ENCODE data around the gene DHX32. TPM values are rescaled to one million over a fixed set of nuclear protein-coding genes. Genes with fewer than 3 reads are reported as not detected.

The DHX32 gene
- polyA plus RNA-seq, 4 donors: 22.8 to 27.7 (median 26.4) TPM

GRCh38 chr10:125850766-125851731 is 30.0 kb downstream of the DHX32 start:
- DNase-seq (ENCODE audit: low read depth in 4 of 4, low spot score in 3 of 4): no peak

- no peak for DNase-seq (ENCODE audit: low read depth in 4 of 4, low spot score in 3 of 4)
Measured at GRCh38 chr10:125849448-125849847, 31.6 kb downstream of the DHX32 start.

GRCh38 chr10:125848857-125849256 is 32.2 kb downstream of the DHX32 start:
- DNase-seq (ENCODE audit: low read depth in 4 of 4, low spot score in 3 of 4): no peak

- no peak for DNase-seq (ENCODE audit: low read depth in 4 of 4, low spot score in 3 of 4)
Measured at GRCh38 chr10:125848371-125848770, 32.7 kb downstream of the DHX32 start.

GRCh38 chr10:125846894-125847293 is 34.2 kb downstream of the DHX32 start:
- no peak for DNase-seq (ENCODE audit: low read depth in 4 of 4, low spot score in 3 of 4)

- no peak for DNase-seq (ENCODE audit: low read depth in 4 of 4, low spot score in 3 of 4)
Measured at GRCh38 chr10:125845617-125846016, 35.5 kb downstream of the DHX32 start.

- no peak for DNase-seq (ENCODE audit: low read depth in 4 of 4, low spot score in 3 of 4)
Measured at GRCh38 chr10:125844751-125845221, 36.3 kb downstream of the DHX32 start.

GRCh38 chr10:125843603-125844329 is 37.3 kb downstream of the DHX32 start:
- DNase-seq (ENCODE audit: low read depth in 4 of 4, low spot score in 3 of 4): no peak

- no peak for DNase-seq (ENCODE audit: low read depth in 4 of 4, low spot score in 3 of 4)
Measured at GRCh38 chr10:125840955-125841354, 40.1 kb downstream of the DHX32 start.

GRCh38 chr10:125840406-125840805 is 40.7 kb downstream of the DHX32 start:
- DNase-seq (ENCODE audit: low read depth in 4 of 4, low spot score in 3 of 4): no peak

GRCh38 chr10:125838802-125839575 is 42.1 kb downstream of the DHX32 start:
- no peak for DNase-seq (ENCODE audit: low read depth in 4 of 4, low spot score in 3 of 4)

GRCh38 chr10:125836746-125837145 is 44.3 kb downstream of the DHX32 start:
- no peak for DNase-seq (ENCODE audit: low read depth in 4 of 4, low spot score in 3 of 4)

- no peak for DNase-seq (ENCODE audit: low read depth in 4 of 4, low spot score in 3 of 4)
Measured at GRCh38 chr10:125828311-125828710, 52.8 kb downstream of the DHX32 start.

GRCh38 chr10:125827133-125827532 is 54.0 kb downstream of the DHX32 start:
- DNase-seq (ENCODE audit: low read depth in 4 of 4, low spot score in 3 of 4): no peak

- DNase-seq (ENCODE audit: low read depth in 4 of 4, low spot score in 3 of 4): no peak
Measured at GRCh38 chr10:125824736-125825135, 56.4 kb downstream of the DHX32 start.

GRCh38 chr10:125823663-125824251 is 57.3 kb downstream of the DHX32 start:
- no peak for DNase-seq (ENCODE audit: low read depth in 4 of 4, low spot score in 3 of 4)

- DNase-seq (ENCODE audit: low read depth in 4 of 4, low spot score in 3 of 4): peak; percentile 83 to 96 (median 86)
Measured at GRCh38 chr10:125822878-125823662, 58.0 kb downstream of the DHX32 start, which contains the start of the genes BCCIP and UROS. Gene BCCIP (plus strand): TSS chr10:125823546. CDS start chr10:125823558, 12 bp downstream. Gene UROS (minus strand): TSS chr10:125823258. CDS start chr10:125816499, 6,759 bp downstream.

- DNase-seq (ENCODE audit: low read depth in 4 of 4, low spot score in 3 of 4): no peak
Measured at GRCh38 chr10:125820701-125821100, 60.4 kb downstream of the DHX32 start.

GRCh38 chr10:125817337-125817946 is 63.6 kb downstream of the DHX32 start:
- DNase-seq (ENCODE audit: low read depth in 4 of 4, low spot score in 3 of 4): no peak

All from right renal pelvis (tissue), 4 donors.